ENCODE data around the gene TCF4.

GRCh38 chr18:55491616-55492015 is 96.4 kb downstream of the TCF4 start:
- TF ChIP-seq CTCF (IDR thresholded peaks at IDR 0.05 in 8 of 11, conservative IDR thresholded peaks at IDR 0.05 in 3 of 11) (no peak), POLR2A (IDR thresholded peaks at IDR 0.05) (no peak)

Measured in spleen (tissue), 7 donors.